Muscle layer of duodenum (tissue), 2 donors: ENCODE results near the gene KLHL2.
"Not testable (repeated sequence)": the region's sequence is repeated elsewhere in the genome, so short reads cannot be mapped to it uniquely, and the experiment has no call there.

Experiments used
- H3K27ac ChIP-seq: one replicate; pipeline ENCODE4 v1.7.0; 2013; ENCODE audit warnings: mild to moderate bottlenecking, low read length
- H3K27me3 ChIP-seq: one replicate; pipeline ENCODE4 v1.7.0; 2013; ENCODE audit warnings: low read depth, mild to moderate bottlenecking, control low read depth, low read length
- H3K36me3 ChIP-seq, 2 donors: one replicate each; pipeline ENCODE4 v1.7.0; 2013; ENCODE audit warnings: low read length in 2 of 2, control low read depth in 1 of 2, mild to moderate bottlenecking in 1 of 2; ENCODE audit not compliant: insufficient read depth in 2 of 2, control insufficient read depth in 1 of 2
- H3K4me1 ChIP-seq, 2 donors: one replicate each; pipeline ENCODE4 v1.7.0; 2013; ENCODE audit warnings: low read length in 2 of 2, mild to moderate bottlenecking in 2 of 2, control low read depth in 1 of 2, moderate library complexity in 1 of 2; ENCODE audit not compliant: insufficient read depth in 2 of 2, control insufficient read depth in 1 of 2
- H3K4me3 ChIP-seq, 2 donors: one replicate each; pipeline ENCODE4 v1.7.0; 2013; ENCODE audit warnings: low read length in 2 of 2, low read depth in 1 of 2, mild to moderate bottlenecking in 1 of 2
- H3K9me3 ChIP-seq, 2 donors: one replicate each; pipeline ENCODE4 v1.7.0; 2013; ENCODE audit warnings: low read length in 2 of 2, control low read depth in 1 of 2, mild to moderate bottlenecking in 1 of 2; ENCODE audit not compliant: control insufficient read depth in 1 of 2
- donor health status: healthy.

Gene KLHL2

GRCh38 chr4:165240761-165241160, 33.4 kb downstream of the KLHL2 start:
- not testable (repeated sequence) for H3K27ac ChIP-seq, H3K4me1 ChIP-seq, H3K9me3 ChIP-seq, H3K4me3 ChIP-seq, H3K27me3 ChIP-seq, H3K36me3 ChIP-seq

GRCh38 chr4:165244148-165244547, 36.8 kb downstream of the KLHL2 start:
- H3K4me1 ChIP-seq, H3K9me3 ChIP-seq, H3K4me3 ChIP-seq, H3K27me3 ChIP-seq, H3K27ac ChIP-seq, H3K36me3 ChIP-seq: not testable (repeated sequence)

DNA sequence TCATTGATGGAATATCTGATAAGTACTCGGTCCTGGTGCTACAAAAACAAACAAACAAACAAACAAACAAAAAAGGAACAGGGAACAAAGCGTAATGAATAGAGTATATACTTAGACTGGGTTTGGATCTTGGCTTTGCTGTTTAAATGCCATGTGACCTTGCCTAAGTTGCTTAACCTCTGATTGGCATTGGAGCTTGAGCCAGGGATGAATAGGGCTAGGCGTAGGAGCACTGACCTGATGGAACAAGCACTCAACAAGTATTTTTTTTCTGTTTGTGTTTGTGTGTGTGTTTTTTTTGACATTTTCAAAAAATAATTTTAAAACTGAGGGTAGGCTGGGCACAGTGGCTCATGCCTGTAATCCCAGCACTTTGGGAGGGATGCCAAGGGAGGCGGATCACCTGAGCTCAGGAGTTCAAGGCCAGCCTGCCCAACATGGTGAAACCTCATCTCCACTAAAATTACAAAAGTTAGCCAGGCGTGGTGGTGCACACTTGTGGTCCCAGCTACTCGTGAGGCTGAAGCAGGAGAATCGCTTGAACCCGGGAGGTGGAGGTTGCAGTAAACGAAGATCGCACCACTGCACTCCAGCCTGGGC, 37.3 kb downstream of the KLHL2 start:
- H3K27me3 ChIP-seq, H3K36me3 ChIP-seq, H3K27ac ChIP-seq, H3K9me3 ChIP-seq, H3K4me3 ChIP-seq, H3K4me1 ChIP-seq: not testable (repeated sequence)

GRCh38 chr4:165248102-165248501, 40.7 kb downstream of the KLHL2 start:
- Histone ChIP-seq H3K4me3 (no peak overlapping the region), H3K9me3 (no peaks in the 10 kb centered on the region), H3K4me1 (no peaks in the 10 kb centered on the region), H3K36me3 (no peaks in the 10 kb centered on the region), H3K27ac (no peak overlapping the region), H3K27me3 (no peaks in the 10 kb centered on the region)

- not testable (repeated sequence) for H3K9me3 ChIP-seq, H3K4me3 ChIP-seq, H3K36me3 ChIP-seq, H3K27me3 ChIP-seq, H3K4me1 ChIP-seq, H3K27ac ChIP-seq
Measured at GRCh38 chr4:165248904-165249303, 41.5 kb downstream of the KLHL2 start.

GRCh38 chr4:165254771-165255170, 47.4 kb downstream of the KLHL2 start:
- H3K36me3 ChIP-seq, H3K27me3 ChIP-seq, H3K27ac ChIP-seq, H3K4me1 ChIP-seq, H3K9me3 ChIP-seq, H3K4me3 ChIP-seq: not testable (repeated sequence)

DNA sequence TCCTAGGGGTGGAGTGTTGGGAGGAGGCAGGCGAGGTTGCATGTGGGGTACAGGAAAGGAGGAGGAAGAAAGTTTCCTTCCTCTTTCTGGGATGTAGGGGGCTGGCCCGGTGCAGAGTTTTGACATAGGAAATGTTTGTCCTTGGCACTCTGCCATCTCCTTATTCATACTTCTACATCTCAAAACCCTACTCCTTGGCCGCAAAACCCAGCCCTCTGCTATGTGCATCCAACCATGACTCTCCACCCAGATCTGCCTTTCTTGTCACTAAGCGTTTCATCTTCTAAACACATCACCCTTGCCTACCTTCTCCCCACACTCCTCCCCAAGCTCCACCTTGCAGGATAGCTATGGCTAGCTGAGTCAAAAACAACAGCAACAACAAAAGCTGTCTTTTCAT, 48.1 kb downstream of the KLHL2 start:
- H3K9me3 ChIP-seq, H3K4me1 ChIP-seq, H3K27ac ChIP-seq, H3K36me3 ChIP-seq, H3K4me3 ChIP-seq, H3K27me3 ChIP-seq: not testable (repeated sequence)

GRCh38 chr4:165256074-165256659, 48.8 kb downstream of the KLHL2 start:
- not testable (repeated sequence) for H3K9me3 ChIP-seq, H3K27me3 ChIP-seq, H3K4me3 ChIP-seq, H3K36me3 ChIP-seq, H3K27ac ChIP-seq, H3K4me1 ChIP-seq

DNA sequence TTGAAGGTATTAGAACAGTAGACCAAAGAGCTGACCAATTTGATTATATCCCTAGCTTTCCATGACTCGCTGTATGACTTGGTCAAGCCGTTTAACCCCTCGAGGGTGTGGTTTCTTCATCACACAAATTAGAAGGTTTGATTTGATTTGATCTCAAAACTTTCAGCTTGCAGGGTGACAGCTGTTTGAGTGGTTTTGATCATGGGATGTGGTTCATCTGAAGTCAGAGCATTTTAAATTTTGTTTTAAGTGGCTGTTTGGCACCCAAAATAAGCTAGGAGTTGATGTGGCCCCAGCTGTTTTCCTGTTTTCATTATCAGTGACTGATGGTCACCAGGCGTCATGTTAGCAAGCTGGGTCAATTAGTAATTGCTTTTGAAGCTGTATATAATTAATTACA, 52.4 kb downstream of the KLHL2 start:
- H3K27me3 ChIP-seq, H3K4me1 ChIP-seq, H3K36me3 ChIP-seq, H3K4me3 ChIP-seq, H3K9me3 ChIP-seq, H3K27ac ChIP-seq: not testable (repeated sequence)

- not testable (repeated sequence) for H3K36me3 ChIP-seq, H3K27ac ChIP-seq, H3K4me1 ChIP-seq, H3K4me3 ChIP-seq, H3K27me3 ChIP-seq, H3K9me3 ChIP-seq
Measured at GRCh38 chr4:165262306-165262705, 54.9 kb downstream of the KLHL2 start.

GRCh38 chr4:165263466-165263865, 56.1 kb downstream of the KLHL2 start:
- H3K4me1 ChIP-seq, H3K27ac ChIP-seq, H3K9me3 ChIP-seq, H3K4me3 ChIP-seq, H3K27me3 ChIP-seq, H3K36me3 ChIP-seq: not testable (repeated sequence)

DNA sequence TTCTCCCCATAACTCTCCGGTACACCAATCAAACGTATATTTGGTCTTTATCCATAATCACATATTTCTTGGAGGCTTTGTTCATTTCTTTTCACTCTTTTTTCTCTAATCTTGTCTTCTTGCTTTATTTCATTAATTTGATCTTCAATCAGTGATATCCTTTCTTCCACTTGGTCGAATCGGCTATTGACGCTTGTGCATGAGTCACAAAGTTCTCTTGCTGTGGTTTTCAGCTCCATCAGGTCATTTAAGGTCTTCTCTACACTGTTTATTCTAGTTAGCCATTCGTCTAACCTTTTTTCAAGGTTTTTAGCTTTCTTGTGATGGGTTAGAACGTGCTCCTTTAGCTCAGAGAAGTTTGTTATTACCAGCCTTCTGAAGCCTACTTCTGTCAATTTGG, 62.6 kb downstream of the KLHL2 start:
- not testable (repeated sequence) for H3K27ac ChIP-seq, H3K36me3 ChIP-seq

More for the DNA sequence above, 62.6 kb downstream of the KLHL2 start:
- not testable (repeated sequence) for H3K9me3 ChIP-seq, H3K27me3 ChIP-seq, H3K4me1 ChIP-seq, H3K4me3 ChIP-seq
